HG02973 (cell line): ENCODE data around the gene REEP6.
"Not testable (repeated sequence)": the region's sequence is repeated elsewhere in the genome, so short reads cannot be mapped to it uniquely, and the experiment has no call there.

Source experiments
- ATAC-seq: cut with Tn5 transposase; IDR thresholded peaks from one replicate; pipeline ENCODE4 v1.9.1; 2021; ENCODE audit warnings: moderate library complexity; ENCODE audit not compliant: unreplicated experiment

The REEP6 gene

GRCh38 chr19:1488282-1488601 is 2.7 kb upstream of the REEP6 start:
- ATAC-seq = no peak

GRCh38 chr19:1489463-1490310 is 1.3 kb upstream of the REEP6 start:
- ATAC-seq = no peak

GRCh38 chr19:1490311-1491113 is 469 bp upstream of the REEP6 start, which contains the start of gene PCSK4:
Gene PCSK4 (minus strand): TSS chr19:1490350. CDS start chr19:1490346, 4 bp downstream.
- ATAC-seq = peak; percentile 76

- no peak for ATAC-seq
These were observed 829 bp downstream of the REEP6 start for GRCh38 chr19:1491849-1492170.

GRCh38 chr19:1492474-1493006 is 1.6 kb downstream of the REEP6 start:
- ATAC-seq = no peak

- no peak for ATAC-seq
These were observed 3.3 kb downstream of the REEP6 start for GRCh38 chr19:1494115-1494815.

GRCh38 chr19:1495051-1495798 is 4.2 kb downstream of the REEP6 start:
- no peak for ATAC-seq

- no peak for ATAC-seq
These were observed 5.1 kb downstream of the REEP6 start for GRCh38 chr19:1495799-1496713.

- ATAC-seq = no peak
These were observed 6.0 kb downstream of the REEP6 start for GRCh38 chr19:1496714-1497577.

- no peak for ATAC-seq
These were observed 6.7 kb downstream of the REEP6 start for GRCh38 chr19:1497578-1498235.

- not testable (repeated sequence) for ATAC-seq
These were observed 8.2 kb downstream of the REEP6 start for GRCh38 chr19:1499231-1499630.

- ATAC-seq = no peak
These were observed 10.2 kb downstream of the REEP6 start for GRCh38 chr19:1501200-1501595.

- no peak for ATAC-seq
These were observed 11.6 kb downstream of the REEP6 start for GRCh38 chr19:1502433-1503088.

GRCh38 chr19:1503089-1503924 is 12.3 kb downstream of the REEP6 start:
- no peak for ATAC-seq

GRCh38 chr19:1503925-1504773 is 13.2 kb downstream of the REEP6 start:
- no peak for ATAC-seq

GRCh38 chr19:1505012-1505411 is 14.0 kb downstream of the REEP6 start:
- no peak for ATAC-seq
